HEK293 (cell line): ENCODE measurements around the gene PTPN3.

Source experiments
- YY1 ChIP-seq: fragments of 450-650 bp; formaldehyde crosslinking; IDR thresholded peaks from 2 replicates; pipeline ENCODE4 v1.5.1; 2018; ENCODE audit warnings: missing biosample characterization, missing genetic modification characterization
- ZBTB48 ChIP-seq: fragments of 450-650 bp; formaldehyde crosslinking; IDR thresholded peaks from 2 replicates; pipeline ENCODE4 v1.5.1; 2016; ENCODE audit warnings: missing biosample characterization, missing genetic modification characterization
- ZBTB7A ChIP-seq: fragments of 450-650 bp; formaldehyde crosslinking; IDR thresholded peaks from 2 replicates; pipeline ENCODE4 v1.5.1; 2016; ENCODE audit warnings: low read depth, missing biosample characterization, missing genetic modification characterization
- ZNF311 ChIP-seq: fragments of 450-650 bp; formaldehyde crosslinking; IDR thresholded peaks from 2 replicates; pipeline ENCODE4 v1.5.1; 2017; ENCODE audit warnings: missing biosample characterization, missing genetic modification characterization, borderline replicate concordance
- ZNF391 ChIP-seq: fragments of 450-650 bp; formaldehyde crosslinking; IDR thresholded peaks from 2 replicates; pipeline ENCODE4 v1.5.1; 2016; ENCODE audit warnings: low read depth, missing biosample characterization, missing genetic modification characterization, borderline replicate concordance
- ZNF501 ChIP-seq: fragments of 450-650 bp; formaldehyde crosslinking; IDR thresholded peaks from 2 replicates; pipeline ENCODE4 v1.5.1; 2016; ENCODE audit warnings: missing biosample characterization, missing genetic modification characterization
- TF ChIP-seq, protein P1 (sequence below): fragments of 450-650 bp; formaldehyde crosslinking; IDR thresholded peaks from 2 replicates; pipeline ENCODE4 v1.5.1; 2016; ENCODE audit warnings: missing biosample characterization, missing genetic modification characterization
- TF ChIP-seq, protein P2 (sequence below): fragments of 450-650 bp; IDR thresholded peaks from 2 replicates; pipeline ENCODE4 v1.5.1; 2018; ENCODE audit warnings: missing biosample characterization, missing genetic modification characterization
- TF ChIP-seq, protein P3 (sequence below): fragments of 450-650 bp; formaldehyde crosslinking; IDR thresholded peaks from 2 replicates; pipeline ENCODE4 v1.5.1; 2016; ENCODE audit warnings: missing biosample characterization, missing genetic modification characterization

DNA sequence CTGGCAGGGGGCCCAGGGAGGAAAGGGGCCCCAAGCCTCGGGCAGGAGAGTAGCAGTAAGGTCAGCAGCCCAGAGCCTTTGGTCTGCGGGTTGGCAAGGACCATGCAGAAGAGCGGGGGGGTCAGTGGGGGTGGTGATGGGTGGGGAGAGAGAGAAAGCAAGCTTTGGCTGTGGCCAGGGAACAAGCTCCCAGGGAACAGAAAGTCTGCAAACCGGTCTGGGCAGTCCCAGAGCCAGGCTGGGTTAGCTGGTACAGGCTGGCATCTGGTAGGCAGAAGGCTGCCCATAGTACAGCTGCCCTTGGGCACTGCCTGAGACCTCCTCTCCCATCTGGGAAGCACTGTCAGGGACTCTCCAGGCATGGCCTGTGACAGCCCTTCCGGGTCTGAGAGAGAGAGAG lies 166.8 kb downstream of the PTPN3 start:
- TF ChIP-seq ZNF391 (tag by site-specific recombination) (no peak), ZBTB7A (tag by site-specific recombination) (no peak), ZBTB48 (tag by site-specific recombination) (no peak), ZNF501 (tag by site-specific recombination) (no peak), YY1 (tag by site-specific recombination) (no peak), ZNF311 (tag by site-specific recombination) (no peak)
- TF ChIP-seq, protein P1, sequence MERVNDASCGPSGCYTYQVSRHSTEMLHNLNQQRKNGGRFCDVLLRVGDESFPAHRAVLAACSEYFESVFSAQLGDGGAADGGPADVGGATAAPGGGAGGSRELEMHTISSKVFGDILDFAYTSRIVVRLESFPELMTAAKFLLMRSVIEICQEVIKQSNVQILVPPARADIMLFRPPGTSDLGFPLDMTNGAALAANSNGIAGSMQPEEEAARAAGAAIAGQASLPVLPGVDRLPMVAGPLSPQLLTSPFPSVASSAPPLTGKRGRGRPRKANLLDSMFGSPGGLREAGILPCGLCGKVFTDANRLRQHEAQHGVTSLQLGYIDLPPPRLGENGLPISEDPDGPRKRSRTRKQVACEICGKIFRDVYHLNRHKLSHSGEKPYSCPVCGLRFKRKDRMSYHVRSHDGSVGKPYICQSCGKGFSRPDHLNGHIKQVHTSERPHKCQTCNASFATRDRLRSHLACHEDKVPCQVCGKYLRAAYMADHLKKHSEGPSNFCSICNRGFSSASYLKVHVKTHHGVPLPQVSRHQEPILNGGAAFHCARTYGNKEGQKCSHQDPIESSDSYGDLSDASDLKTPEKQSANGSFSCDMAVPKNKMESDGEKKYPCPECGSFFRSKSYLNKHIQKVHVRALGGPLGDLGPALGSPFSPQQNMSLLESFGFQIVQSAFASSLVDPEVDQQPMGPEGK (tag by site-specific recombination) = no peak
- TF ChIP-seq, protein P2, sequence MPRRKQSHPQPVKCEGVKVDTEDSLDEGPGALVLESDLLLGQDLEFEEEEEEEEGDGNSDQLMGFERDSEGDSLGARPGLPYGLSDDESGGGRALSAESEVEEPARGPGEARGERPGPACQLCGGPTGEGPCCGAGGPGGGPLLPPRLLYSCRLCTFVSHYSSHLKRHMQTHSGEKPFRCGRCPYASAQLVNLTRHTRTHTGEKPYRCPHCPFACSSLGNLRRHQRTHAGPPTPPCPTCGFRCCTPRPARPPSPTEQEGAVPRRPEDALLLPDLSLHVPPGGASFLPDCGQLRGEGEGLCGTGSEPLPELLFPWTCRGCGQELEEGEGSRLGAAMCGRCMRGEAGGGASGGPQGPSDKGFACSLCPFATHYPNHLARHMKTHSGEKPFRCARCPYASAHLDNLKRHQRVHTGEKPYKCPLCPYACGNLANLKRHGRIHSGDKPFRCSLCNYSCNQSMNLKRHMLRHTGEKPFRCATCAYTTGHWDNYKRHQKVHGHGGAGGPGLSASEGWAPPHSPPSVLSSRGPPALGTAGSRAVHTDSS (tag by site-specific recombination) = no peak
- TF ChIP-seq, protein P3, sequence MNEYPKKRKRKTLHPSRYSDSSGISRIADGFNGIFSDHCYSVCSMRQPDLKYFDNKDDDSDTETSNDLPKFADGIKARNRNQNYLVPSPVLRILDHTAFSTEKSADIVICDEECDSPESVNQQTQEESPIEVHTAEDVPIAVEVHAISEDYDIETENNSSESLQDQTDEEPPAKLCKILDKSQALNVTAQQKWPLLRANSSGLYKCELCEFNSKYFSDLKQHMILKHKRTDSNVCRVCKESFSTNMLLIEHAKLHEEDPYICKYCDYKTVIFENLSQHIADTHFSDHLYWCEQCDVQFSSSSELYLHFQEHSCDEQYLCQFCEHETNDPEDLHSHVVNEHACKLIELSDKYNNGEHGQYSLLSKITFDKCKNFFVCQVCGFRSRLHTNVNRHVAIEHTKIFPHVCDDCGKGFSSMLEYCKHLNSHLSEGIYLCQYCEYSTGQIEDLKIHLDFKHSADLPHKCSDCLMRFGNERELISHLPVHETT (tag by site-specific recombination) = no peak
